Right renal pelvis (tissue), 4 donors: ENCODE measurements around the gene PRICKLE2. TPM values are rescaled to one million over a fixed set of nuclear protein-coding genes. Genes with fewer than 3 reads are reported as not detected.

Experiments
- DNase-seq, 4 donors: peaks; one replicate each; pipeline ENCODE4 v3.0.0-alpha.2; 2013; ENCODE audit warnings: low read depth in 4 of 4, low spot score in 3 of 4, missing footprints in 1 of 4
- polyA plus RNA-seq, 4 donors: library from polyadenylated mRNA; unstranded; fragments of 120-200 nt; gene quantifications; one replicate each; pipeline ENCODE4 v1.2.1, GENCODE V29; 2013; ENCODE audit not compliant: insufficient read length in 4 of 4

PRICKLE2 gene
- polyA plus RNA-seq, 4 donors, result 17.4 to 20.3 (median 19.8) TPM

DNA sequence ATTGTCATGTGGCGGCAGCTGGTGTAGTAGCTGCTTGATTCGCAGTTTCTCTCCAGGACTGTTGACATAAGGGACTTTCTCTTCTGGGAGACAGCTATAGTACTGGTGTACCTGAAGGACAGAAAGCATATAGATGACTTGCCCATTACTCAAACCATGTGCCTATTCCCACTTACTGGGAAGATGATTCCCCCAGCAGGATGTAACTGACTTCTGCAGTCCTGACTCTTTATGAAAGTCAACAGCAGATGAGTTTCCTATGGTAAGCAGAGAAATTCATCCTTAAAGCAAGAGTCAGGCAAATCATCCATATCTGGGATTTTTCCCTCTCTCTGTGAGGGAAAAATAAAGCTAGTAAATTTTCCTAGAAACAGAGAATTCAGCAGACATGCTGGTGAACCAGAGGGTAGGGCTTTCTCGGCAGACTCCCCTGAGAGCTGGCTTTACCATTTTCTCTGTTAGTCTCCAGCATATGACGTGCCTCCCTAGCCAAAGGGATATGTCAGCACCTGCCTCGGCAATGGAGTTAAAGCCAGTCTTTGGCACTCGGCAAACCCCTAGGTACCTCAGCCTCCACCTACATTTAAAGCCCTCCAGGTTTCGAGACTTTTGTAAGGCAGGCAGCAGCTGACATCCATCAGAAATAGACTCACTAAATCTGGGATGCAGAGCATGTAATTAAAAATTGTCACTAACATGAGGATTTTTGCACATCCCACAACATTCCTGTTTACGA lies 62.1 kb downstream of the PRICKLE2 start:
- peak in 1 of 4 donors; percentile 27 for DNase-seq

DNA sequence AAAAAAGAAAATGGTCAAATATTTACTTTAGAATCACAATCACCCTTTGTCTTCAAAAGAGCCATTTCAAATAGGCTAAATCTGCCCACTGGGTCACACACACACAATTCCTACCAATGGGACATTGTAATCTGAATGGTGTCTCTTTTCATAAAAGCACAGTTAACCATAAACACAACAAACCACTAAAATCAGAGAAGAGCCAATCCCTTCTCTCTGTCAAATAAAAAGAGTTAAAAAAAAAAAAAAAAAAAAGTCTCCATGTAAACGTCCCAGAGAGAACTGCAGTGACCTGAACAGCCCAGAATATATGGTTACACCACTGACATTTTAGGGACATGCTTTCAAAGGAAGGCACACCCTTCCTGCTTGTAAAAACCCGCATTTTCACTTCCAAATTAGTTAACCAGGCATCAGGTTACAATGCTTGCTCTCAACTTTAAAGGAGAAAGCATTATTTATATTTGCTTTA lies 63.7 kb downstream of the PRICKLE2 start:
- DNase-seq, result no peak

DNA sequence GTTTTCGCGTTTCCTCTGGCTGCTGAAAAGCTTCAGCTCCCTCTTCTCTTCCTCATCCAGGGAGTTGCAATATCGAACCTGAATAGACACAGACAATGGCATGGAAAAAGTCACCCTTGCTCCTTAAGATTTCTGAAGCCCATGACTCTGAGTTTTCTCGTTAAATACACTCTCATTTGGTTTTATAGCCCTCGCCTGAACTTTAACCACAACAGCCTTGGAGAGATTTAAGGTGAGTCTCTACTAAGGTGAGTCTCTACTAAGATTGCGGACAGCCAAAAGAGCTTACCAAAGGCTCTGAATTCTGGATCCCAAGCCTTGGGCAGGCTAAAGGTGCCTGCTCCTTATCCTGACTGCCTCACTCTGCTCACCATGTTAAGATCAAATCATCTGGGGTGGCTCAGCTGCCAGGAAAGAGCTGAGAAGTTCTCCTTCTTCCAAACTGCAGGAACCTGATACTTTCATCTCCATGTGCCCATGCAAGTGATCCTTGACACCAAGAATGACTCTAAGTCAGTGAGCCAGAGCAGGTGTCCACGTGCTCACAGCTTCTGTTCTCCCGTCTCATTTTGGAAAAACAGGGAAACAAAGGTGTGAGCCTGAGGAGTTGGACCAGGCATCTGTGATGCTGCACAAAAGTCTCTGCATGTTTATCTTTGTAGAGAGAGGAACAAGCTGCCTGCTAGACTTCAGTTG lies 65.1 kb downstream of the PRICKLE2 start:
- DNase-seq, result no peak

DNA sequence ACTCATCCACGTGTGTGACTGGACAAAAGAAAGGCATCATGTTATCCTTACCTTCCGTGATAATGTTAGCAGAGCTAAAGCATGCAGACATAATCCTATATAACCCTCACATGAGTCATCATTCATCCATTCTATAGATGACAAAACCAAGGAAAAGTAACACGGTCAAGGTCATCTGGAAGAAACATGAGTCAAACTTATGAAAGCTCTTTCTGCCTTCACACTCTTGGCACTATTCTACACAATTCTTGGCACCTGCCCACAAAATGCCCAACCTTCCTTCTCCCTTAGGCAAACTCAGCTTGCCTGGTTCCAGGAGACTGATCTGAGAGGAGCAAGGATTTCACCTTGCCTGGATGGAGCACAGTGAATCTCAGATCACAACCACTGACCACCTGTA lies 66.9 kb downstream of the PRICKLE2 start:
- no peak for DNase-seq

DNA sequence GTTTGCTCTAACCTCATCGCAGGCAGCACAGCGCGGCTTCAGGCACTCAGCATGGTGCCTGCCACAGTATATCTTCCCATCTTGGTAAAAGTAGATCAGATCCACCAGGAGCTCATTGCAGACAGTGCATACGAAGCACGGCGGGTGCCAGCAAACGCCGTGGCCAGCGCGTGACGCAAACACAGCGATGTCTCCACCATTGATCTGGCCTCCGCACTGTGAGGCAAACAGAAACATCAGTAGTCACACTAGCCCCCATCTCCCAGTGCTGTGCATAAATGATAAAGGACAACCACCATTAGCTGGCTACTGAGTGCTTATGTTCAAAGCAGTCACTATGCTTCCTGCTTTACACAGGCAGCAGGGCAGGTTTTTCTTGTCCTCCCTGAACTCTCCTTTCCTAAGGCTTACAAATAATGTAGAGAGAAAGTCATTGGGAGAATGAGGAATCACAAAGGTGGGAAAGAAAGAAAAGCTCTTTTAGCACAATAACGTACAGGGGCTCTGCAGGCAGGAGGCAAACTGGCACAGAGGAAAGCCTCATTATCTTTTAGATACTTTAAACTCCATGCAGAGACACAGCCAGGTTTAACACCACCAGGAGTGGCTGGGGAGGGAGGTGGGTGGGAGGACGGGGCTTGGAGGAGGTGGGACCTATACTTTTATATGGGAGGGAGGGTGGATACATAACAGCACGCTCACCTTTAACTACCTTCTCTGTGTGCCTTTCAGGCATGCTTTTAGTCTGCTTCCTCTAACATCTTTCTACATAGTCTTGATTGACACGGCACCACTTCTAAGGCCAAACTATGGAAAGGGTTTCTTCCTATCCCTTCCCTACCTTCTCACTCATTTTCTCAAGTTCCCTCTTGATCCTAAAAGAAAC lies 67.9 kb downstream of the PRICKLE2 start:
- DNase-seq, result no peak

DNA sequence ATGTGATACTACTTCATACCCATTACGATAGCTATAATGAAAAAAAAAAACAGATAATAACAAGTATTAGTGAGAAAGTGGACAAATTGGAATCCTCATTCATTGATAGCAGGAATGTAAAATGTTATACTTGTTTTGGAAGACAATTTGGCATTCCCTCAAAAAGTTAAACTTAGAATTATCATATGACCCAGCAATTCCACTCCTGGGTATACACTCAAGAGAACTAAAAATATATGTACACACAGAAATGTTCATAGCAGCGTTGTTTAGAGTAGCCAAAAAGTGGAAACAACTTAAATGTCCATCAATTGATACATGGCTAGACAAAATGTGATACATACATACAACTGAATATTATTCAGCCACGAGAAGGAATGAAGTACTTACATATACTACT lies 69.9 kb downstream of the PRICKLE2 start:
- no peak for DNase-seq

DNA sequence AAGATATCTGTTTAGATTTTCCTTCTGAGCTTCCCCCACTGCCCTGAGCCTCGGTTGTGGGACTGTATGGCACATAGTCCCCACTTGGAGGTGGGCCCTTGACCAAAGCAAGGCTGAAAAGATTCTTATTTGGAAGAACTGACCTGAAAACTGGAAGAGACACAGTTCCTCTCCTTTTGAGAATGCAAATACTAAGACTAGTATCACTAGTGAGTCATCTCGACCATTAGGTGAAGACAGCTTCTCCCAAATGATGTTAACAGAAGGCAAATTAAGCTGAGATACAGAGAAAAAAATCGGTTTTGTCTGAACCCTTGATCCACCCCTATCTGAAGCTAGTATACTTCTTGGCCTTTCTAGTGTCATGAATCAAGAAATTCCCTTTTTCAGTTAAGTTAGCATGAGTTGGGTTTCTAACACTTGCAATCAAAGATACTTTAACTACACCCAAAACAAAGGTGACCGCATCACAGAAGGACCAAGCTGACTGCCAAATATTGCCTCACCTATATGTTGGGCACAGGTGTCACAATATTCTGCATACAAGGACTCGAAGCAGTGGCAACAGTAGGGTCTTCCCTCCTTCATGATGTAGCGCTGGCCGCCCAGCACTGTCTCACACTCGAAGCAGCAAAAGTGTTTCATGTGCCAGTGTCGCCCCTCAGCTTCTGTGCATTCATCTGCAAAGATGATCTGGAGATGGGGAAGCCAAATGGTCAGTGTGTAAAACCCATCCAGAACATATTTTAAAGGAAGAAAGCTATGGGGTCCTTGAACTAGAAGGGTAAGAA lies 72.4 kb downstream of the PRICKLE2 start:
- no peak for DNase-seq

DNA sequence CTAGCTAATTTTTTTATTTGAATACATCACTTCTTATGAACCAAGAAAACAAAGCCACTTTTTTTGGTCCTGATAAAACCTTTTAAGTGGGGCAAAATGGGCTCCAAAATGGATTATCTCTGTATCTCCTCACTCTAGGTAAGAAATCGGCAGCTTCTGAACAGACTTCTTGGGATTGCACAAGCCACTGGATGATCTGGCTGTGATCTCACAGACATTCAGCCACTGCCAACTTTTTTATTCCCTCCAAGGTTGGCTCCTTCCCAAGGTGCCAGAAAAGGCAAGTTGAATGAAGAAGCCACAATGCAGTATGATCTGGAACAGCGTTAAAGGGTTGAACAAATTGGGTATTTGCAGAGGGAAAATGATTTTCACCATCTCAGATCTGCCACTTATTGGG lies 73.2 kb downstream of the PRICKLE2 start:
- no peak for DNase-seq

DNA sequence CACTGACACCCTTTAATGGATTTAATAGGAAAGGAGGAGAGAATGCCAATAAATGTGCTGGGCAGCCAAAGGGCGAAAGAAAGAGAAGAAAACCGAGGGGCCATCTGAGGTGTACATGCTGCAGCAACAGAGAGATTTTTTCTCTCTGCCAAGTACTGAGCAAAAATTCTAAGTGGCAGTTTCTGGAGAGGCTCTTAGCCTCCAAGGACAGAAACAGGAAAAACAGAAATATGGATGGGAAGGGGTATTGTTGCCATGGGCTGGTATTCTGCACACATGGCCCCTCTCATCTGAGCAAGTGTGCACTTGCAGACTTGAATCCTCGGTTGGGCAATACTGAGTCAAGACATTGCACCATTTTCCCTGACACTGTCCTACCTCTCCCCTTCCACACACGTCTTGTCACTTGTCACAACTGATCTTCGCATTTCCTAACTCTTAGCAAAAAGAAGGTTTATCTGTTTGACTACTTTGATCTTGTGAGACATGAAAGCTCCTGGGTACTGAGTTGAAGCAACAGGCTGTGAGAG lies 73.9 kb downstream of the PRICKLE2 start:
- DNase-seq, result no peak

DNA sequence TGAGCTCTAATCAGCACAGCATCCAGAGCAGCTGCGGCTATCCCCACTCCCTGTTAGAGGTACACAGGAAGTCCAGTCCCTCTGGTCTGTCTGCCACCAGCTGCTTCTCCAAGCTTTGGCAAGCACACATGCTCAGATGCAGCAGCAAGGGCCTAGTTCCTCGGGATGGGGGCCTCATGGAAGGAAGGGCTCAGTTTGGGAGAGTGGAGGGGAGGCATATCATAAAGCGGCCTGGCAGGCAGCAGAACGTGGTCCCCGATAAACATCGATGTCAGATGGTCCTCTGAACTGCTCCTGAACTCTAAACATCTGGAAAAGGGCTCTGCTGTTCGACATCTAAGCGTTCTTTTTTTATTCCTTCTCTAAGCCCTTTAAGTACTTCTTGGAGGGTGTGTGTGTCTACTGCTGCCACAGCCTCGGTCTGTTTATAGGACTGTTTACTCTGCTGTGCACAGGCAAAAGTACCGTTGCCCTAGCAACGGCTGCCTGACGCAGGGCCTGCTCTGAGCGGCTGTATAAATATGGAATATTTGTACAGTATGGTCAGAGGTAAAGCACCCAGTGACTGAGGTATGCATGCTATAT lies 74.6 kb downstream of the PRICKLE2 start:
- DNase-seq, result peak in 3 of 4 donors; percentile 61 to 74 (median 67)

DNA sequence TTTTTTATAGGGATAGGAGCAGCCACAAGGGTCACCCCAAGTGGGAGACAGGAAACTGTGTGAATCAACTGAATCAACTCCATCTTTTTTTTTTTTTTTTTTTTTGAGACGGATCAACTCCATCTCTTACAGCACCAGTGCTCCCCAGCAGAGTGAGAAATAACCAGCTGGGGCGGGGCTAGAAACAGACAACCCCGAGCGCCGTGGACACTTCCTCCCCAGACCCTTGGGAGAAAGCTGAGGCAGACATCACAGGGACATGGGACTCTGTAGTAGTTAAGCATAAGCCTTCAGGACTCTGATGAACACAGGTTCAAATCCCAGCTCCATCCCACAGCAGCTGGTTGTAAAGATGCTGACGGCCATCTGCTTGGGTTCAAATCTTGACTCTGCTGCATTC lies 75.4 kb downstream of the PRICKLE2 start:
- DNase-seq, result no peak

DNA sequence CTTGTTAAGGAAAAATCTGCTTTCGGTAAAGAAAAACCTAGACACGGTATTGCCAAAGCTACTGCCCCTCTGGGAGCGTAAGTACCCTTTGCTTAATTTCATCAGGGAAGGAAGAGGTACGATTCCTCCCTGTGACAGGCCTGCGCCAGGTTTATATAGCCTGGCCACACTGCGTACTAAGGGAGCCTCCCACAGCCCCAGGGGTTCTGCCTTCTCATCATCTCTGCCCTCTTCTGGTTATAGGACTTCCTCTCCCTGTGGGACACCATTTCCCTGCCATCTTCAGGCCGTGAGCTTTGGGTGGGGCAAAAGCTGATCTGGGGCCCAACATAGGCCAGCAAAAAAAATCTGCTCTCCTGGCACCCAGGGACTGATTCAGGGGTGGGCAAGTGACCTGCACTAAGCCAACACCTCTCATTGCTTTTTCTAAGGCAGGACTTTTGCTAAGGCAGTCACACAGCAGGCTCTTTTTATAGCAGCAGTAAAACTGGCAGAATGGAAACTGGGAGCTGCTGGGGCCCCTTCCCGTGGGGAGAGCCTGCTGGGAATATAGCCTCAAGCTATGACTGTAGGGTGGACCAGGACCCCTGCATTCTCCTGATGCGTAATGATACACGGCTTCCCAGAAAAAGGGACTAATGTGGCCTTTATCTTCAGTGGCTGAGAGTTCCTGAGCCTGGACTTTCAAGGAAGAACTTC lies 76.2 kb downstream of the PRICKLE2 start:
- DNase-seq, result no peak

DNA sequence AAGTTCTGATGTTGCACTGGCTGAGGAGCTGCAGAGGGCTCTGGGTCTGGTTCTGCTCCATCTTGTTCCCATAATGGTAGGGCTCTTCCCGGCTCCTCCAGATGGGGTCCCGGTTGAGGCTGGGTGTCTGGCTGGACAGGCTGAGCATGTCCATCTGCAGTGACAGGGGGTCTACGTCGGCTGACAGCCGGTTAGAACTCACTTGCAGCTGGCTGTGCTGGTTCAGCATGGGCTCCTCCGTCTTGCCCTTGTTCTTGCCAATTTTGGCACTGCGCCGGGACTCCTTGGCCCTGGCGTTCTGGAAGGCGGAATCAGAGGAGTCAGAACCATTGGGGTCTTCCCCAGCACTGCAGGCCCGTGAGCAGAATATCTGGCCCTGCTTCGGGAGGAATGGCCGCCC lies 78.1 kb downstream of the PRICKLE2 start:
- DNase-seq, result no peak

DNA sequence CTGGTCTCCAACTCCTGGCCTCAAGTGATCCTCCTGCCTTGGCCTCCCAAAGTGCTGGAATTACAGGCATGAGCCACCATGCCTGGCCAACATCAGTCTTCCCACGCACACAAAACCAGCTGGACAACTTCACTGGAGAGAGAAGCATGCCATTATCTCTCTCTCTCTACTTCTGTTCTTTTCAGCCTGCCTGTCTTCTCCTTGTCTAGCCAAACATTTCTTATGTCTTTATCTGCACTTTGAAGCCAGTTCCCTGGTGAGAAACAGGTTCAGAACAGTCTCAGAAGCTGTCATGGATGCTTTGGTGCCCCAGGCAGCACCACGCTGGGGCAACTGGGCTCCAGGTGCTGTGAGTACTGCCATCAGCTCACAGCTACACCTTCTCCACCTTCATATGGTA lies 79.8 kb downstream of the PRICKLE2 start:
- DNase-seq, result no peak

DNA sequence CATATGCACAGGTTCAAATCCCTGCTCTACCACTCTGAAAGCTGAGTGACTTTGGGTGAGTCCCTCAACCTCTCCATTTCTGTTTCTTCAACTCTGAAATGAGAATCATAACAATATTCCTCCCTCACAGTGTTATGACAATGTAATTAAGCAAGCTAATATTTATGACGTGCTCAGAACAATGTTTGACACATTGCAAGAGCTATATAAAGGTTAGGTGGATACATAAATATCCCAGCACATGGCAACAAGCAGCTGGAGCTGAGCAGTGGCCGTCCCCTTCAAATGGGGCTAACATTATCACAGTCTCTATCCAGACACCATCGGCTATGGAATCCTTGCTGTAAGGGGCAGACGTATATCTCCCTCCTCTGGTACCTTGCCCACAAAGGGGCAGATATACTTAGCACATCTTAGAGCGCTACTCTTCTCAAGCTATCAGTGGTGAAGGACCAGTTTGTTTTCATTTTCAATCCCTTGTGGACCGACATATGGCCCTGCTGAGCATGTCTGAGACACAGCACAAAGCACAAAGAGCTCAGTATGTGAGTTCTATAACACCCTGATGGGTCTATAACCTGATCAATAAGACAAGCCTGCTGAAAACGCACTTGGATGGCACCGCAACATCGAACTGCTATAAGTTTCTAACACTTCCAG lies 80.9 kb downstream of the PRICKLE2 start:
- no peak for DNase-seq

DNA sequence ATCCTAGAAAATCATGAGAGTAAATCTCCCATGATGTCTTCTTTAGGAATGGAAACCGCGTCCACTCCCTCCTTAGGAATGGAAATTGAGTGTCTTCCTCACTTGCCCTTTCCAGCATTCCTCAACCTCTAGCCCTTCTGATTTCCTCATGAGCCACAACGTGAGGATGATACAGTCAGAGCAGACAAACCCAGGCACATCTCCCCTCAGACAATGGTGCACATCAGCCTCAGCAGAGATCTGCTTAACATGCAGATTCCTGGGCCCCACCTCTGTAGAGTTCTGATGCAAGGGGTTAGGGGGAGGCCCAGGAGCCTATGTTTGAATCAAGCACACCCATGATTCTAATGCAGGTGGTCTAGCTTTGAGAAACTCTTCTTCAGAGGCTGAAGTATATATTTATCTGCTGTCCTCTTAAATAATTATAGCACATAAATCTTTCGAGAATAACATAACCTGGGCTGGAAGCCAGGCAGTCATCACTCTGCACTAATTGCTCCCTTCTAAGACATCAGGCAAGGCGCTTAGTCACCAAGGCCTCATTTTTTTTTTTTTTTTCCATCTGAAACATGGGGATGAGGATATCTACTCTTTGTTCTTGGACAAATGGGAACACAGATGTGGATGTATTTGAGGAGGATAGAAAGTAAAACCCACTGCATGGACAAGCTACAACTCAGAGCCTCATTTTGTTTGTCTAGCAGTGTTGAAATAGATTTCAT lies 81.7 kb downstream of the PRICKLE2 start:
- no peak for DNase-seq

DNA sequence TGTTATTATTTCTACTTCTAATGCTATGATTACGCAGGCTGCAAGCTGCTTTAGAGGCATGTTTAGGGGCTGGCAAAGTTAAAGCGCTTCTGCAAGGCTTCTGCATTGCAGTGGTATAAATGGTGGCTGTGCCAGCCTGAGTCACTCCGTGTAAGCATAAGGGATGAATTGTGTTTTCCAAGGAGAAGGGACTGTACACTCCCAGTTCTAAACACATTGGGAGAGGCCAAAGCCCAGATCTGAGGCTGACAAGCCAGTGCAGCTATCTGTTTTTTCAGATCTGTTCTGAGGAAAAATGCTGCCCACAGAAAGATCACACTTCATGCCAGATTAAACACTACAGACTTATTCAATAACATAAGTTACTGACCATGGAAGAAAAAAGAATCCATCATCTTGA lies 83.8 kb downstream of the PRICKLE2 start:
- DNase-seq, result no peak

DNA sequence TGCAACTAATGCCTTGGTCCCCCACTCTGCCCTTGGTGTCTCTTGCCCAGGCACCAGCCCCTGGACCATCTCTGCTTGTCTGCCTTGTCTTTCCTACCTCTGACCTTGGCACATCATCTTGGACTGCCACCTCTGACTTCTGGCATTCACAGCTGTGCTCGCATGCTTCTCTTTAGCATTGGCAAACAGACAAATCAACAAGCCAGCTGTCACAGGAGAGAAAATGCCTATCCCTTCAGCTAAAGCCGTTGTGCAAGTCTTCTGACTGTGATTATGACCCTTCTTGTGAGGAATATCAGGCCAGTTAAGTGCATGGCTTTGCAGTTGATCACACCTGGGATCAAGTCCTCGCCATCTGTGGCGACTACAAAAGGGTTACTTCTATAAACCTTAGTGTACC lies 84.6 kb downstream of the PRICKLE2 start:
- DNase-seq, result no peak
